Mesenchymal stem cell (in vitro differentiated cells and primary cell): ENCODE results near the gene GTPBP1.

Experiments
- DNase-seq: peaks from one replicate; pipeline ENCODE4 v3.0.0-alpha.2; 2013
- H2AFZ ChIP-seq: one replicate; pipeline ENCODE4 v1.6.1; 2013; ENCODE audit warnings: low read depth, mild to moderate bottlenecking, control low read depth, inconsistent platforms, low read length, moderate library complexity
- H2AK5ac ChIP-seq: 2 replicates; pipeline ENCODE4 v1.6.1; 2013; ENCODE audit warnings: low read length, moderate library complexity, mild to moderate bottlenecking, inconsistent platforms; ENCODE audit not compliant: severe bottlenecking
- H2BK120ac ChIP-seq: one replicate; pipeline ENCODE4 v1.6.1; 2013; ENCODE audit warnings: low read depth, mild to moderate bottlenecking, inconsistent platforms, low read length, moderate library complexity
- H2BK12ac ChIP-seq, 2 experiments: one replicate each; pipeline ENCODE4 v1.6.1; 2013; ENCODE audit warnings: inconsistent platforms in 2 of 2, low read length in 2 of 2, mild to moderate bottlenecking in 2 of 2, moderate library complexity in 2 of 2, control low read depth in 1 of 2
- H2BK15ac ChIP-seq: one replicate; pipeline ENCODE4 v1.6.1; 2013; ENCODE audit warnings: mild to moderate bottlenecking, low read depth, inconsistent platforms; ENCODE audit not compliant: poor library complexity, severe bottlenecking
- H2BK5ac ChIP-seq: 2 replicates; pipeline ENCODE4 v1.6.1; 2013; ENCODE audit warnings: low read depth, mild to moderate bottlenecking, low read length, control low read depth, inconsistent platforms; ENCODE audit not compliant: poor library complexity, severe bottlenecking
- H3K14ac ChIP-seq, 2 experiments: one replicate each; pipeline ENCODE4 v1.6.1; 2013; ENCODE audit warnings: inconsistent platforms in 2 of 2, low read length in 2 of 2, control low read depth in 1 of 2, mild to moderate bottlenecking in 1 of 2, moderate library complexity in 1 of 2
- H3K18ac ChIP-seq, 2 experiments: one replicate each; pipeline ENCODE4 v1.6.1; 2013; ENCODE audit warnings: inconsistent platforms in 2 of 2, low read length in 2 of 2, control low read depth in 1 of 2, low read depth in 1 of 2, mild to moderate bottlenecking in 1 of 2
- H3K23ac ChIP-seq, 2 experiments: one replicate each; pipeline ENCODE4 v1.6.1; 2013; ENCODE audit warnings: inconsistent platforms in 2 of 2, low read length in 2 of 2, mild to moderate bottlenecking in 2 of 2, moderate library complexity in 2 of 2, control low read depth in 1 of 2
- H3K27ac ChIP-seq: 2 replicates; pipeline ENCODE4 v1.5.1; 2013; ENCODE audit warnings: mild to moderate bottlenecking, moderate library complexity, low read length, control low read depth, inconsistent platforms; ENCODE audit not compliant: poor library complexity, severe bottlenecking
- H3K27me3 ChIP-seq, 2 experiments: 2 replicates each; pipeline versions ENCODE4 v1.6.1 to v1.7.0; 2013; ENCODE audit warnings: low read length in 2 of 2, mild to moderate bottlenecking in 2 of 2, moderate library complexity in 2 of 2, control low read depth in 1 of 2, inconsistent platforms in 1 of 2; ENCODE audit not compliant: control insufficient read depth in 1 of 2, insufficient read depth in 1 of 2
- H3K36me3 ChIP-seq, 2 experiments: 2 replicates each; pipeline versions ENCODE4 v1.6.1 to v1.7.0; 2013; ENCODE audit warnings: low read length in 2 of 2, control low read depth in 1 of 2, inconsistent platforms in 1 of 2, low read depth in 1 of 2, mild to moderate bottlenecking in 1 of 2; ENCODE audit not compliant: insufficient read depth in 2 of 2, control insufficient read depth in 1 of 2
- H3K4ac ChIP-seq, 2 experiments: one replicate each; pipeline ENCODE4 v1.6.1; 2013; ENCODE audit warnings: inconsistent platforms in 2 of 2, low read length in 2 of 2, mild to moderate bottlenecking in 2 of 2, moderate library complexity in 2 of 2, control low read depth in 1 of 2, low read depth in 1 of 2
- H3K4me1 ChIP-seq: 2 replicates; pipeline ENCODE4 v1.6.1; 2013; ENCODE audit warnings: low read depth, low read length, control low read depth; ENCODE audit not compliant: control insufficient read depth, insufficient read depth
- H3K4me2 ChIP-seq: 2 replicates; pipeline ENCODE4 v1.6.1; 2013; ENCODE audit warnings: low read length, mild to moderate bottlenecking, inconsistent platforms; ENCODE audit not compliant: poor library complexity, severe bottlenecking
- H3K4me3 ChIP-seq, 2 experiments: 2 replicates each; pipeline versions ENCODE4 v1.5.1 to v1.7.0; 2013; ENCODE audit warnings: low read length in 2 of 2, mild to moderate bottlenecking in 2 of 2, control low read depth in 1 of 2, low read depth in 1 of 2; ENCODE audit not compliant: insufficient read depth in 1 of 2
- H3K79me1 ChIP-seq: replicated peaks from 2 replicates; pipeline ENCODE4 v1.6.1; 2013; ENCODE audit warnings: mild to moderate bottlenecking, control low read depth, low read length, inconsistent platforms; ENCODE audit not compliant: poor library complexity, severe bottlenecking
- H3K9ac ChIP-seq: 2 replicates; pipeline ENCODE4 v1.7.0; 2013; ENCODE audit warnings: mild to moderate bottlenecking, low read length, moderate library complexity
- H3K9me3 ChIP-seq: 2 replicates; pipeline ENCODE4 v1.7.0; 2013; ENCODE audit warnings: mild to moderate bottlenecking, low read length; ENCODE audit not compliant: control insufficient read depth
- H4K8ac ChIP-seq: one replicate; pipeline ENCODE4 v1.6.1; 2013; ENCODE audit warnings: inconsistent platforms, mild to moderate bottlenecking, low read length, moderate library complexity
- H4K91ac ChIP-seq: one replicate; pipeline ENCODE4 v1.6.1; 2013; ENCODE audit warnings: mild to moderate bottlenecking, low read length, inconsistent platforms
- WGBS: methylation state at CpG from one replicate; pipeline ENCODE4 v1.1.7; 2013; ENCODE audit warnings: mixed read lengths; 5-methylcytosine and 5-hydroxymethylcytosine counted together

The GTPBP1 gene

GRCh38 chr22:38696606-38697424, 8.9 kb upstream of the GTPBP1 start:
- peak overlapping the region; percentile 66 for H3K9ac ChIP-seq
- no peak overlapping the region for H2BK15ac ChIP-seq
- no peak overlapping the region for H2BK5ac ChIP-seq
- H3K9me3 ChIP-seq = no peaks in the 10 kb centered on the region
- H3K4ac ChIP-seq = no peak overlapping the region
- no peaks in the 10 kb centered on the region for H3K27me3 ChIP-seq
- no peak overlapping the region for H3K18ac ChIP-seq
- H3K23ac ChIP-seq = no peak overlapping the region
- H4K91ac ChIP-seq = no peak overlapping the region
- H3K36me3 ChIP-seq = peaks cover 0 to 37% of the 10 kb centered on the region in 2 experiments
- peak overlapping the region; percentile 47 for H2AK5ac ChIP-seq
- H4K8ac ChIP-seq = no peak overlapping the region
- H3K79me1 ChIP-seq = peaks cover 7% of the 10 kb centered on the region
- peak overlapping the region in 1 of 2 experiments; percentile 30 for H3K4me3 ChIP-seq
- H2BK120ac ChIP-seq = no peak overlapping the region
- peak; percentile 73 for DNase-seq
- H3K27ac ChIP-seq = peak overlapping the region; percentile 79
- no peak overlapping the region for H2BK12ac ChIP-seq
- 23% methylated on average over 3 of the region's 3 CpGs for WGBS
- H2AFZ ChIP-seq = no peak overlapping the region
- H3K4me2 ChIP-seq = peak overlapping the region; percentile 60
- no peak overlapping the region for H3K14ac ChIP-seq
- peaks cover 18% of the 10 kb centered on the region for H3K4me1 ChIP-seq

- peaks cover 6% of the 10 kb centered on the region for H3K79me1 ChIP-seq
- no peak overlapping the region for H4K91ac ChIP-seq
- peaks cover 0 to 32% of the 10 kb centered on the region in 2 experiments for H3K36me3 ChIP-seq
- H3K4ac ChIP-seq = no peak overlapping the region
- 74% methylated on average over 7 of the region's 8 CpGs for WGBS
- no peak overlapping the region for H3K23ac ChIP-seq
- no peak overlapping the region for H4K8ac ChIP-seq
- H3K9ac ChIP-seq = peak overlapping the region; percentile 66
- peak overlapping the region; percentile 61 for H2AK5ac ChIP-seq
- H3K9me3 ChIP-seq = no peaks in the 10 kb centered on the region
- peak; percentile 53 for DNase-seq
- H3K4me1 ChIP-seq = peaks cover 18% of the 10 kb centered on the region
- H2BK5ac ChIP-seq = no peak overlapping the region
- no peak overlapping the region for H2AFZ ChIP-seq
- H2BK15ac ChIP-seq = no peak overlapping the region
- no peak overlapping the region for H2BK12ac ChIP-seq
- peak overlapping the region in 1 of 2 experiments; percentile 89 for H3K4me3 ChIP-seq
- peak overlapping the region; percentile 76 for H3K4me2 ChIP-seq
- no peak overlapping the region for H2BK120ac ChIP-seq
- no peak overlapping the region for H3K18ac ChIP-seq
- no peaks in the 10 kb centered on the region for H3K27me3 ChIP-seq
- no peak overlapping the region for H3K14ac ChIP-seq
- H3K27ac ChIP-seq = peak overlapping the region; percentile 79
Observed at GRCh38 chr22:38697425-38698089, 8.2 kb upstream of the GTPBP1 start.

GRCh38 chr22:38698407-38699094, 7.2 kb upstream of the GTPBP1 start:
- no peak overlapping the region for H2AFZ ChIP-seq
- H4K8ac ChIP-seq = no peak overlapping the region
- H4K91ac ChIP-seq = no peak overlapping the region
- peaks cover 3% of the 10 kb centered on the region for H3K79me1 ChIP-seq
- H3K9me3 ChIP-seq = no peaks in the 10 kb centered on the region
- no peak overlapping the region for H3K14ac ChIP-seq
- no peak for DNase-seq
- H3K4me1 ChIP-seq = peaks cover 18% of the 10 kb centered on the region
- H3K4me2 ChIP-seq = peak overlapping the region; percentile 76
- H2BK120ac ChIP-seq = no peak overlapping the region
- peak overlapping the region; percentile 79 for H3K27ac ChIP-seq
- no peak overlapping the region for H3K18ac ChIP-seq
- no peaks in the 10 kb centered on the region for H3K27me3 ChIP-seq
- no peak overlapping the region for H3K4ac ChIP-seq
- H2BK12ac ChIP-seq = no peak overlapping the region
- no peak overlapping the region for H3K23ac ChIP-seq
- peak overlapping the region; percentile 30 to 89 for H3K4me3 ChIP-seq
- WGBS = 97% methylated on average over 13 of the region's 13 CpGs
- H2BK5ac ChIP-seq = no peak overlapping the region
- H2BK15ac ChIP-seq = no peak overlapping the region
- peak overlapping the region; percentile 98 for H3K9ac ChIP-seq
- H3K36me3 ChIP-seq = peaks cover 0 to 27% of the 10 kb centered on the region in 2 experiments
- H2AK5ac ChIP-seq = no peak overlapping the region

GRCh38 chr22:38699143-38699542, 6.6 kb upstream of the GTPBP1 start:
- H3K27me3 ChIP-seq = no peaks in the 10 kb centered on the region
- 88% methylated on average over 5 of the region's 5 CpGs for WGBS
- peaks cover 0 to 21% of the 10 kb centered on the region in 2 experiments for H3K36me3 ChIP-seq
- H2AK5ac ChIP-seq = no peak overlapping the region
- H2BK15ac ChIP-seq = no peak overlapping the region
- H2BK120ac ChIP-seq = no peak overlapping the region
- H3K9me3 ChIP-seq = no peaks in the 10 kb centered on the region
- peak overlapping the region in 1 of 2 experiments; percentile 89 for H3K4me3 ChIP-seq
- no peak overlapping the region for H3K14ac ChIP-seq
- H3K27ac ChIP-seq = no peak overlapping the region
- H3K4me1 ChIP-seq = peaks cover 18% of the 10 kb centered on the region
- H3K23ac ChIP-seq = no peak overlapping the region
- H4K91ac ChIP-seq = no peak overlapping the region
- H2AFZ ChIP-seq = no peak overlapping the region
- no peak overlapping the region for H2BK5ac ChIP-seq
- peaks cover 4% of the 10 kb centered on the region for H3K79me1 ChIP-seq
- DNase-seq = no peak
- H3K4me2 ChIP-seq = peak overlapping the region; percentile 76
- H3K9ac ChIP-seq = peak overlapping the region; percentile 98
- no peak overlapping the region for H3K18ac ChIP-seq
- no peak overlapping the region for H3K4ac ChIP-seq
- H4K8ac ChIP-seq = no peak overlapping the region
- H2BK12ac ChIP-seq = no peak overlapping the region
